Measurements from ENCODE around the gene TMX2.

- TF ChIP-seq CTCF (IDR thresholded peaks at IDR 0.05 in 2 of 3, conservative IDR thresholded peaks at IDR 0.05 in 1 of 3; ENCODE audit: borderline replicate concordance in 1 of 3, insufficient read depth in 1 of 3, low read depth in 2 of 3, low read length in 2 of 3) (no peak), EZH2phosphoT487 (IDR thresholded peaks at IDR 0.05; ENCODE audit: borderline replicate concordance) (no peak), CEBPB (IDR thresholded peaks at IDR 0.05; ENCODE audit: low read depth) (no peak), ZBTB33 (IDR thresholded peaks at IDR 0.05; ENCODE audit: extremely low read depth, insufficient replicate concordance, low read length) (no peak), JUND (IDR thresholded peaks at IDR 0.05) (no peak), EZH2 (IDR thresholded peaks at IDR 0.05) (no peak), RAD21 (IDR thresholded peaks at IDR 0.05; ENCODE audit: low read depth) (no peak), POLR2AphosphoS5 (IDR thresholded peaks at IDR 0.05; ENCODE audit: low read depth, low read length) (no peak), TCF7L2 (IDR thresholded peaks at IDR 0.05; ENCODE audit: borderline replicate concordance, extremely low read depth, insufficient read depth, insufficient read length) (no peak)
These were observed 34.5 kb downstream of the TMX2 start for GRCh38 chr11:57746920-57747319.
